Epidermal melanocyte (primary cell): ENCODE measurements around the gene FUOM.

Source experiments
- DNase-seq: peaks from one replicate; pipeline ENCODE4 v3.0.0; 2011; ENCODE audit warnings: low spot score; ENCODE audit not compliant: insufficient read length

FUOM gene

GRCh38 chr10:133313192-133313591 is 44.6 kb downstream of the FUOM start:
- DNase-seq: no peak

DNA sequence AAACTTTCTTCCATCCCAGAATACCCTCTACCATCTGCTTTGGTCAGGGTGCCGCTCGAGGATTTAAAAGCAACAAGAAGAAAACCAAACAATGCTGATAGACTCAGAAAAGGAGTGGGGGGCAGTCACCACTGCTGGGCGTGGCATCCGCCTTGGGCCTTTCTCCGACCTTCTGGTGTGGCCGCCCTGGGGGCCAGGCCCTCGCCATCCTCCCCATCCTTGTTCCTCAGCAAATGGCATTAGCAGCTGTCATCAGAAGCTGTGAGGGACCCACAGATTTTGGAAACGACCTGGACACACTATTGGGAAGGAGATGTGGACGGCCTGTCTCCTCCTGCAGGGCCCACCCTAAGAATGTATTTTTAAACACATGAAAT is 45.1 kb downstream of the FUOM start:
- no peak for DNase-seq

DNA sequence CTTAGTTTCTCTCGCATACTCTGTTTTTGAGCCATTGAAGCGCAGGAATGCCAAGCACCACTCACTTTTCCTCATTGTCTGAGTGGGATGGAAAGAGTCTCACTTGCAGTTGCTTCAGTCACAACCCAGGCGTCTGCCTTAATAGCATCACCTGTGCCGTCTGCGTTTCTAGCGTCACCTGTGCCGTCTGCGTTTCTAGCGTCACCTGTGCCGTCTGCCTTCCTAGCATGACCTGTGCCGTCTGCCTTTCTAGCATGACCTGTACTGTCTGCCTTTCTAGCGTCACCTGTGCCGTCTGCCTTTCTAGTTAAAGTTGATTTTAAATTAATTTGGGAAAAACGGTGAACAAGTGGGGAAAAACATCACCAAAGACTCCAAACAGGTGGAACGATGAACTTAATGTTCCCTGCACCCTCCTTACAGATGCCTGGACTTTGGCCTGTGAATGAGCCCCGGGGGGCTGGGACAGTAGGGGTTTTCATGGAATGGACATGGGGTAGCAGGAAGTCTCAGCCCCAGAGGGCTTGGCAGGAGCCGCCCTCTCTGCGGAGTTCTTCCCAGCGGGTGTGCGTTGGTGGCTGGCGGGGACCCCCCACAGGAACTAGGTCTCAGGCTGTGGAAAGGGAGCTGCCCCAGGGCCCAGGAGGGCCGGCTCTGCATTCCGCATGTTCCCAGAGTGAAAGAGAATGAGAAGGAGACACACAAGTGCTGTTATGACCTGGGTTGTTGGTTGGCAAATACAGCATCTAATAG is 45.6 kb downstream of the FUOM start:
- DNase-seq: no peak

- no peak for DNase-seq
These were observed 46.2 kb downstream of the FUOM start for GRCh38 chr10:133311570-133311969.

GRCh38 chr10:133310789-133311188 is 47.0 kb downstream of the FUOM start:
- DNase-seq: no peak

DNA sequence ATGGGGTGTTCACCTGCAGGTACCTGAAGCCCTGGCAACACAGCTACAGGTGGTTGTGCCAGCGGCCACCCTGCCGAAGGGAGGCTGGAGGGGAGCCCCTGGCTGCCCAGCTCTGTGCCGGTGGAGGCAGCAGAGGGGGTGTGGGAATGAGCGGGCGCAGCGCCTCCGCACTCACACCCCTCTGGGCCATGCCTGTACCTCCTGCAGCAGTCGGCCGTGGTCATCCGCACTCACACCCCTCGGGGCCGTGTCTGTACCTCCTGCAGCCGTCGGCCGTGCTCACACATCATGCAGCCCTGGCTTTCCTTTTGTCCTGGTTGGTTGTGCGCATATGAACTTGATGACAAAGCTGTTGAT is 47.4 kb downstream of the FUOM start:
- DNase-seq: no peak

- DNase-seq: no peak
These were observed 48.0 kb downstream of the FUOM start for GRCh38 chr10:133309720-133310398.

- peak; percentile 81 for DNase-seq
These were observed 48.6 kb downstream of the FUOM start for GRCh38 chr10:133309100-133309719.

DNA sequence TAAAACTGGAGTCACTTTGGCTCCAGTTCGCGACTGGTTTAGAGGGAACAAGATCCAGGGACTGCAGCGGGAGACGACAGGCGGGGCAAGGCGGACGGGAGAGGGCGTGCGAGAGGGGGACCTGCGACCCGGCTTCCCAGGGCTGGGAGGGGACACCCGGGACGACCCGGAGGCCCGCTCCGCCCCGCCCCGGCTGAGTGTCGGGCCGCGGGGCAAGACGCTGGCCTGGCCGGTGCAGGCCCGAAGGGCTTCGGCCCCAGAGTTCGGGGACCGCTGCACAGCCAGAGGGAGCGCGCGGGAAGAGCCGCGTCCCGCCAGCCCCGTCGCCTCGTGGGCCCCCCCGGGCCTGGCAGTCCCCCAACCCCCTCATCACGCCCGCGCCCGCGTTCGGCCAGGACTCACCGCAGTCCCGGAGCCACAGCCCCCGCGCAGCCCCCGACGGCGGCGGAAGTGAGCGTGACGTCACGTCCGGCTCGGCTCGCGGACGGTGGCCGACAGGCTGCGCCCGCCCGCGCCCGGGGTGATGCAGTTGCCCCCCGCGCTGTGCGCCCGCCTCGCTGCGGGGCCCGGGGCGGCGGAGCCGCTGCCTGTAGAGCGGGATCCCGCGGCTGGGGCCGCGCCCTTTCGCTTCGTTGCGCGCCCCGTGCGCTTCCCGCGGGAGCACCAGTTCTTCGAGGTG is 49.3 kb downstream of the FUOM start, which contains the start of the genes TUBGCP2 and ZNF511:
Gene TUBGCP2 (minus strand): TSS at position 452 of the 679 bp plus-strand sequence. CDS start 5,931 bp downstream, outside the sequence.
Gene ZNF511 (plus strand): TSS at position 494 of the 679 bp plus-strand sequence. CDS start 30 bp downstream, at position 524.
- DNase-seq: peak; percentile 88

GRCh38 chr10:133307776-133308420 is 49.9 kb downstream of the FUOM start:
- DNase-seq: no peak

- no peak for DNase-seq
These were observed 50.9 kb downstream of the FUOM start for GRCh38 chr10:133306941-133307379.

- no peak for DNase-seq
These were observed 51.7 kb downstream of the FUOM start for GRCh38 chr10:133306097-133306476.
